Aorta (tissue), 5 donors: ENCODE results near the gene TMEM239. TPM values are rescaled to one million over a fixed set of nuclear protein-coding genes. Genes with fewer than 3 reads are reported as not detected.

ENCODE experiments used
- ATAC-seq: fragments of 200-7000 bp; cut with Tn5 transposase; one replicate; pipeline ENCODE4 v1.9.1; 2022; ENCODE audit warnings: moderate library complexity; ENCODE audit not compliant: low FRiP score
- DNase-seq, 2 donors: peaks; one replicate each; pipeline ENCODE4 v3.0.0-alpha.2; 2020
- H3K27ac ChIP-seq, 2 donors: one replicate each; pipeline ENCODE4 v1.5.1; 2013; ENCODE audit warnings: low read length in 2 of 2, mild to moderate bottlenecking in 2 of 2, moderate library complexity in 2 of 2, control low read depth in 1 of 2, inconsistent platforms in 1 of 2, low read depth in 1 of 2
- H3K27me3 ChIP-seq, 2 donors: one replicate each; pipeline ENCODE4 v1.6.1; 2013; ENCODE audit warnings: control low read depth in 1 of 2, low read length in 1 of 2, mild to moderate bottlenecking in 1 of 2, moderate library complexity in 1 of 2; ENCODE audit not compliant: insufficient read depth in 2 of 2, control insufficient read depth in 1 of 2
- H3K36me3 ChIP-seq, 2 donors: one replicate each; pipeline ENCODE4 v1.6.1; 2013; ENCODE audit warnings: control low read depth in 1 of 2, low read length in 1 of 2, mild to moderate bottlenecking in 1 of 2; ENCODE audit not compliant: insufficient read depth in 2 of 2, control insufficient read depth in 1 of 2
- H3K4me1 ChIP-seq, 2 donors: one replicate each; pipeline ENCODE4 v1.6.1; 2013; ENCODE audit warnings: low read length in 2 of 2, control low read depth in 1 of 2, mild to moderate bottlenecking in 1 of 2, moderate library complexity in 1 of 2; ENCODE audit not compliant: insufficient read depth in 2 of 2, control insufficient read depth in 1 of 2
- H3K4me3 ChIP-seq, 2 donors: one replicate each; pipeline ENCODE4 v1.5.1; 2013; ENCODE audit warnings: low read length in 2 of 2, control low read depth in 1 of 2, mild to moderate bottlenecking in 1 of 2
- H3K9me3 ChIP-seq: one replicate; pipeline ENCODE4 v1.6.1; 2013; ENCODE audit warnings: mild to moderate bottlenecking, low read length; ENCODE audit not compliant: control insufficient read depth
- WGBS, 2 donors: extraction: QIAGEN DNeasy Blood & Tissue Kit; methylation state at CpG; one replicate each; pipeline ENCODE4 v1.1.7; 2013; 5-methylcytosine and 5-hydroxymethylcytosine counted together
- intact Hi-C, 2 donors: fragments of 100-400 bp; cut with DNase I; formaldehyde crosslinking; loops; one replicate each; pipeline versions ENCODE4 v1.14.2 to v1.15.0; 2022
- polyA plus RNA-seq, 2 donors: library from polyadenylated mRNA; stranded (reverse); fragments of 200-250 nt; gene quantifications; one replicate each; pipeline ENCODE4 v1.2.3, GENCODE V29; 2013
- total RNA-seq, 2 donors: library from RNA; stranded (reverse); fragmentation: NEBNext Ultra II Directional; extraction: Animal tissue kit (Norgen Biotek cat#: 25700); gene quantifications; one replicate each; pipeline ENCODE4 v1.2.1, GENCODE V29; 2021
- donor health status: healthy with polysubstance abuse.
- donor health status: Bipolar disorder and iron deficiency.
- donor health status: DM: no; HTN: no; CAD: no.
- donor health status: DM: no; HTN: no; CAD: no.
- donor health status: DM: yes; HTN: yes; CAD: no.

Gene TMEM239
- total and polyA plus RNA-seq, 4 donors: not detected

- ATAC-seq: no peak
- Histone ChIP-seq H3K27me3 (no peaks in the 10 kb centered on the region), H3K4me1 (no peaks in the 10 kb centered on the region), H3K36me3 (peaks cover 0 to 9% of the 10 kb centered on the region in 2 donors), H3K27ac (no peak overlapping the region), H3K9me3 (no peaks in the 10 kb centered on the region), H3K4me3 (no peak overlapping the region)
- WGBS, 2 donors: 95 to 96% methylated on average over 11 of the region's 11 CpGs
- DNase-seq: peak in 1 of 2 donors; percentile 72
- intact Hi-C loops: no loop called here
Measured at GRCh38 chr20:2866236-2866635, 50.1 kb downstream of the TMEM239 start.

- H3K9me3 ChIP-seq: no peaks in the 10 kb centered on the region
- ATAC-seq (no peak), DNase-seq (no peak)
- H3K4me3 ChIP-seq: no peak overlapping the region
- H3K27me3 ChIP-seq: no peaks in the 10 kb centered on the region
- intact Hi-C loops: no loop called here
- 87 to 89% methylated on average over 12 of the region's 12 CpGs for WGBS, 2 donors
- no peaks in the 10 kb centered on the region for H3K4me1 ChIP-seq
- peaks cover 0 to 7% of the 10 kb centered on the region in 2 donors for H3K36me3 ChIP-seq
- no peak overlapping the region for H3K27ac ChIP-seq
Measured at GRCh38 chr20:2867081-2867864, 51.1 kb downstream of the TMEM239 start.

Other genes with a start within 250 kb of the TMEM239 start
- 10 to 100 TPM; 81.6 to 88.3 TPM for gene NOP56, start 163.7 kb upstream of the TMEM239 start, total RNA-seq
- 100 to 1,000 TPM in 1 of 2 donors, 10 to 100 TPM in 1; 46.8 to 138 TPM for gene NOP56, start 163.7 kb upstream of the TMEM239 start, polyA plus RNA-seq
- gene IDH3B, start 152.1 kb upstream of the TMEM239 start, total RNA-seq: 10 to 100 TPM; 51.4 to 63.1 TPM
- gene IDH3B, start 152.1 kb upstream of the TMEM239 start, polyA plus RNA-seq: 100 to 1,000 TPM in 1 of 2 donors, 10 to 100 TPM in 1; 55.3 to 104 TPM
- gene EBF4, start 123.6 kb upstream of the TMEM239 start, total RNA-seq: 10 to 100 TPM; 16.7 to 19.9 TPM
- 10 to 100 TPM; 10.8 to 30.3 TPM for gene EBF4, start 123.6 kb upstream of the TMEM239 start, polyA plus RNA-seq
- 1 to 10 TPM; 3.4 to 3.7 TPM for gene CPXM1, start 15.7 kb upstream of the TMEM239 start, total RNA-seq
- gene CPXM1, start 15.7 kb upstream of the TMEM239 start, polyA plus RNA-seq: under 1 TPM in 1 of 2 donors, not detected in 1; 0.23 TPM
- gene C20orf141, start 1.4 kb upstream of the TMEM239 start, total RNA-seq: not detected
- not detected for gene C20orf141, start 1.4 kb upstream of the TMEM239 start, polyA plus RNA-seq
- 10 to 100 TPM; 28.4 to 50.7 TPM for gene PCED1A, start 24.3 kb downstream of the TMEM239 start, total RNA-seq
- 100 to 1,000 TPM in 1 of 2 donors, 10 to 100 TPM in 1; 19.2 to 178 TPM for gene PCED1A, start 24.3 kb downstream of the TMEM239 start, polyA plus RNA-seq
- 10 to 100 TPM; 29.5 to 51.2 TPM for gene VPS16, start 24.4 kb downstream of the TMEM239 start, total RNA-seq
- gene VPS16, start 24.4 kb downstream of the TMEM239 start, polyA plus RNA-seq: 100 to 1,000 TPM in 1 of 2 donors, 1 to 10 TPM in 1; 9.1 to 102 TPM
- gene PTPRA, start 57.1 kb downstream of the TMEM239 start, total RNA-seq: 10 to 100 TPM; 60.2 to 69.7 TPM
- gene PTPRA, start 57.1 kb downstream of the TMEM239 start, polyA plus RNA-seq: 10 to 100 TPM; 15.9 to 38.7 TPM
- gene GNRH2, start 227.3 kb downstream of the TMEM239 start, total RNA-seq: under 1 TPM in 1 of 2 donors, not detected in 1; 0.49 TPM
- gene GNRH2, start 227.3 kb downstream of the TMEM239 start, polyA plus RNA-seq: under 1 TPM in 1 of 2 donors, not detected in 1; 0.69 TPM
- gene MRPS26, start 229.7 kb downstream of the TMEM239 start, total RNA-seq: 10 to 100 TPM; 19.6 to 23.5 TPM
- 10 to 100 TPM; 34.8 to 50.5 TPM for gene MRPS26, start 229.7 kb downstream of the TMEM239 start, polyA plus RNA-seq